H9 (cell line): ENCODE measurements around the gene PIGS. TPM values are rescaled to one million over a fixed set of nuclear protein-coding genes. Genes with fewer than 3 reads are reported as not detected.

Experiments
- DNase-seq: peaks from one replicate; pipeline ENCODE4 v3.0.0-alpha.2; 2017
- H2AFZ ChIP-seq: one replicate; pipeline ENCODE4 v1.6.1; 2013; ENCODE audit warnings: mild to moderate bottlenecking, low read length, control low read depth, moderate library complexity
- H2AK5ac ChIP-seq: 2 replicates; pipeline ENCODE4 v1.6.1; 2013; ENCODE audit warnings: low read length, control low read depth, mixed read lengths; ENCODE audit not compliant: insufficient read length
- H2BK120ac ChIP-seq: one replicate; pipeline ENCODE4 v1.6.1; 2013; ENCODE audit warnings: low read depth, mild to moderate bottlenecking, low read length, control low read depth, inconsistent platforms; ENCODE audit not compliant: poor library complexity, severe bottlenecking
- H2BK12ac ChIP-seq: 2 replicates; pipeline ENCODE4 v1.6.1; 2013; ENCODE audit warnings: low read length, control low read depth, mixed read lengths, low read depth; ENCODE audit not compliant: insufficient read length
- H2BK15ac ChIP-seq: 2 replicates; pipeline ENCODE4 v1.6.1; 2013; ENCODE audit warnings: low read depth, low read length, control low read depth
- H2BK20ac ChIP-seq: one replicate; pipeline ENCODE4 v1.6.1; 2013; ENCODE audit warnings: low read depth, mild to moderate bottlenecking, low read length, control low read depth, inconsistent platforms; ENCODE audit not compliant: poor library complexity, severe bottlenecking
- H2BK5ac ChIP-seq: 2 replicates; pipeline ENCODE4 v1.6.1; 2013; ENCODE audit warnings: low read length, control low read depth, mixed read lengths; ENCODE audit not compliant: insufficient read length
- H3K14ac ChIP-seq: 2 replicates; pipeline ENCODE4 v1.6.1; 2013; ENCODE audit warnings: low read length, control low read depth; ENCODE audit not compliant: insufficient read depth
- H3K18ac ChIP-seq: 2 replicates; pipeline ENCODE4 v1.6.1; 2013; ENCODE audit warnings: low read depth, mild to moderate bottlenecking, mixed read lengths, low read length, control low read depth; ENCODE audit not compliant: insufficient read length
- H3K23ac ChIP-seq: 2 replicates; pipeline ENCODE4 v1.6.1; 2013; ENCODE audit warnings: low read length, control low read depth, mixed read lengths, low read depth; ENCODE audit not compliant: insufficient read length
- H3K23me2 ChIP-seq: 2 replicates; pipeline ENCODE4 v1.6.1; 2013; ENCODE audit warnings: low read depth, mild to moderate bottlenecking, mixed read lengths, low read length, control low read depth; ENCODE audit not compliant: insufficient read length, poor library complexity, severe bottlenecking
- H3K27ac ChIP-seq: 2 replicates; pipeline ENCODE4 v1.5.1; 2013; ENCODE audit warnings: low read length, control low read depth, mixed read lengths, low read depth; ENCODE audit not compliant: insufficient read length
- H3K27me3 ChIP-seq: 2 replicates; pipeline ENCODE4 v1.6.1; 2013; ENCODE audit warnings: low read length, control low read depth, inconsistent platforms; ENCODE audit not compliant: insufficient read depth
- H3K4ac ChIP-seq: 2 replicates; pipeline ENCODE4 v1.6.1; 2013; ENCODE audit warnings: low read depth, mild to moderate bottlenecking, control low read depth, inconsistent platforms, low read length, moderate library complexity
- H3K4me1 ChIP-seq: 2 replicates; pipeline ENCODE4 v1.6.1; 2013; ENCODE audit warnings: low read length, control low read depth, inconsistent platforms; ENCODE audit not compliant: insufficient read depth
- H3K4me2 ChIP-seq: 2 replicates; pipeline ENCODE4 v1.6.1; 2013; ENCODE audit warnings: low read length, control low read depth, mixed read lengths; ENCODE audit not compliant: insufficient read length, insufficient read depth
- H3K56ac ChIP-seq: 2 replicates; pipeline ENCODE4 v1.6.1; 2013; ENCODE audit warnings: low read depth, mild to moderate bottlenecking, mixed read lengths, low read length, control low read depth; ENCODE audit not compliant: insufficient read length
- H3K79me1 ChIP-seq: 2 replicates; pipeline ENCODE4 v1.6.1; 2013; ENCODE audit warnings: low read depth, mild to moderate bottlenecking, moderate library complexity, low read length, control low read depth, inconsistent platforms; ENCODE audit not compliant: insufficient read depth, poor library complexity, severe bottlenecking
- H3K79me2 ChIP-seq: 2 replicates; pipeline ENCODE4 v1.6.1; 2013; ENCODE audit warnings: low read length, control low read depth, inconsistent platforms; ENCODE audit not compliant: insufficient read depth
- H3K9ac ChIP-seq: 2 replicates; pipeline ENCODE4 v1.6.1; 2013; ENCODE audit warnings: low read length, control low read depth, mixed read lengths; ENCODE audit not compliant: insufficient read length; ENCODE audit errors: extremely low read depth
- H3K9me3 ChIP-seq: one replicate; pipeline ENCODE4 v1.6.1; 2013; ENCODE audit warnings: low read depth, low read length, inconsistent platforms; ENCODE audit not compliant: control insufficient read depth
- H3T11ph ChIP-seq: one replicate; pipeline ENCODE4 v1.6.1; 2013; ENCODE audit warnings: mild to moderate bottlenecking, low read length, control low read depth, inconsistent platforms
- H4K20me1 ChIP-seq: one replicate; pipeline ENCODE4 v1.6.1; 2013; ENCODE audit not compliant: control insufficient read depth, insufficient read length, insufficient read depth
- H4K5ac ChIP-seq: 2 replicates; pipeline ENCODE4 v1.6.1; 2013; ENCODE audit warnings: low read depth, mild to moderate bottlenecking, mixed read lengths, low read length, control low read depth; ENCODE audit not compliant: insufficient read length
- H4K8ac ChIP-seq: replicated peaks from 2 replicates; pipeline ENCODE4 v1.6.1; 2013; ENCODE audit warnings: low read length, control low read depth, mixed read lengths, low read depth; ENCODE audit not compliant: insufficient read length
- H4K91ac ChIP-seq: 2 replicates; pipeline ENCODE4 v1.6.1; 2013; ENCODE audit warnings: low read depth, mild to moderate bottlenecking, moderate library complexity, mixed read lengths, low read length, control low read depth; ENCODE audit not compliant: insufficient read length
- H3K27ac Mint-ChIP-seq, 3 experiments: 2 replicates in 2 of 3; 3 replicates in 1 of 3; pipeline ENCODE4 v1.8.0; 2020 to 2021; ENCODE audit warnings: mixed read lengths in 3 of 3, mild to moderate bottlenecking in 1 of 3, moderate library complexity in 1 of 3
- H3K27me3 Mint-ChIP-seq: 2 replicates; pipeline ENCODE4 v1.8.0; 2021; ENCODE audit warnings: low read depth, mild to moderate bottlenecking, moderate library complexity, mixed read lengths
- H3K36me3 Mint-ChIP-seq, 3 experiments: 2 replicates in 2 of 3; 3 replicates in 1 of 3; pipeline ENCODE4 v1.8.0; 2020 to 2021; ENCODE audit warnings: low read depth in 3 of 3, mixed read lengths in 3 of 3; ENCODE audit not compliant: insufficient read depth in 1 of 3
- H3K4me1 Mint-ChIP-seq, 2 experiments: 2 replicates each; pipeline ENCODE4 v1.8.0; 2020; ENCODE audit warnings: mixed read lengths in 2 of 2
- H3K4me3 Mint-ChIP-seq, 2 experiments: 2 replicates in 1 of 2; 3 replicates in 1 of 2; pipeline ENCODE4 v1.8.0; 2020 to 2021; ENCODE audit warnings: mild to moderate bottlenecking in 2 of 2, mixed read lengths in 2 of 2, moderate library complexity in 1 of 2
- H3K9me3 Mint-ChIP-seq, 2 experiments: 2 replicates in 1 of 2; 3 replicates in 1 of 2; pipeline ENCODE4 v1.8.0; 2020; ENCODE audit warnings: mild to moderate bottlenecking in 2 of 2, mixed read lengths in 2 of 2, moderate library complexity in 1 of 2
- CTCF ChIP-seq: fragments of 200-600 bp; sonication (generic); conservative IDR thresholded peaks from 3 replicates; pipeline ENCODE4 v1.8.0; 2021; ENCODE audit warnings: antibody characterized with exemption, mild to moderate bottlenecking
- whole genome bisulfite sequencing: extraction: QIAGEN DNeasy Blood & Tissue Kit; methylation state at CpG from one replicate; pipeline ENCODE4 v1.1.7; 2013; ENCODE audit warnings: missing lambda C conversion rate, low lambda C conversion rate, mixed read lengths; ENCODE audit not compliant: insufficient read length; ENCODE audit errors: extremely low coverage; 5-methylcytosine and 5-hydroxymethylcytosine counted together
- total RNA-seq: library from RNA; stranded (reverse); gene quantifications from 2 replicates; pipeline ENCODE4 v1.2.1, GENCODE V29; 2021

The PIGS gene
- total RNA-seq, 1 experiment from 2014 or later: 45.8 TPM

- no peak overlapping the region for H4K91ac ChIP-seq
- H3K9ac ChIP-seq: no peak overlapping the region
- no peak overlapping the region for H2BK20ac ChIP-seq
- peaks cover 19 to 25% of the 10 kb centered on the region in 2 experiments for H3K4me1 Mint-ChIP-seq
- no peak overlapping the region for H3K4me2 ChIP-seq
- peaks cover 0 to 2% (median 0%) of the 10 kb centered on the region in 3 experiments; a peak in 2 of 7 replicates for H3K36me3 Mint-ChIP-seq
- no peak overlapping the region for H3K14ac ChIP-seq
- no peak for TF ChIP-seq CTCF
- no peak overlapping the region for H2BK15ac ChIP-seq
- H3K27me3 Mint-ChIP-seq: no peaks in the 10 kb centered on the region; the same call in 1 of the 2 replicates
- no peak overlapping the region for H3K27ac Mint-ChIP-seq
- H3T11ph ChIP-seq: no peak overlapping the region
- H2BK120ac ChIP-seq: no peak overlapping the region
- peaks cover 8% of the 10 kb centered on the region; the same call in 1 of the 2 replicates for H3K4me1 ChIP-seq
- H4K5ac ChIP-seq: no peak overlapping the region
- H3K9me3 Mint-ChIP-seq: no peaks in the 10 kb centered on the region
- H3K18ac ChIP-seq: no peak overlapping the region
- no peak overlapping the region for H2AFZ ChIP-seq
- no peak for DNase-seq
- no peak overlapping the region for H3K27ac ChIP-seq
- H3K79me1 ChIP-seq: no peaks in the 10 kb centered on the region
- no peak overlapping the region for H3K56ac ChIP-seq
- H3K79me2 ChIP-seq: no peaks in the 10 kb centered on the region
- H4K20me1 ChIP-seq: no peaks in the 10 kb centered on the region
- no peaks in the 10 kb centered on the region for H3K27me3 ChIP-seq
- H2BK12ac ChIP-seq: no peak overlapping the region
- H3K23ac ChIP-seq: no peak overlapping the region
- no peak overlapping the region for H4K8ac ChIP-seq
- no peak overlapping the region for H3K4me3 Mint-ChIP-seq
- H3K4ac ChIP-seq: no peak overlapping the region
- no CpG with 5 or more reads among the region's 4 CpGs for WGBS
- H3K23me2 ChIP-seq: no peaks in the 10 kb centered on the region
- H3K9me3 ChIP-seq: no peaks in the 10 kb centered on the region
- no peak overlapping the region for H2BK5ac ChIP-seq
- no peak overlapping the region for H2AK5ac ChIP-seq
Observed at GRCh38 chr17:28541439-28541838, 29.9 kb downstream of the PIGS start.
